Measurements from ENCODE around the gene KPNA6.
"Not testable (repeated sequence)": the region's sequence is repeated elsewhere in the genome, so short reads cannot be mapped to it uniquely, and the experiment has no call there.

KPNA6 gene

DNA sequence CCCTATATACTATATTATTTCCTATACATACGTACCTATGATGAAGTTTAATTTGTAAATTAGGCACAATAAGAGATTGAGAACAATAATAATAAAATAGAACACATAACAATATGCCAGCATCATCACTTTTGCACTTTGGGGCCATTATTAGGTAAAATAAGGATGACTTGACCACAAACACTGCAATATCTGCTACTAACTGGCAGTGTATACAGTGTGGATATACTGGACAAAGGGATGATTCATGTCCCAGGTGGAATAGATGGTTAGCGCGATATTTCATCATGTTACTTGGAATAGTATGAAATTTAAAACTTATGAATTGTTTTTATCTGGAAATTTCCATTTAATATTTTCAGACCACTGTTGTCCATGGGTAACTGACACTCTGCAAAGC is 36.2 kb downstream of the KPNA6 start:
- H3K4me3 Mint-ChIP-seq, result no peak overlapping the region
- no peaks in the 10 kb centered on the region for H3K27me3 Mint-ChIP-seq
- peaks cover 56% of the 10 kb centered on the region for H3K4me1 Mint-ChIP-seq (ENCODE audit: low read depth)
- H3K27ac Mint-ChIP-seq, result no peak overlapping the region
- H3K9me3 Mint-ChIP-seq (ENCODE audit: low read depth), result peaks cover 3% of the 10 kb centered on the region
- peaks cover 12% of the 10 kb centered on the region for H3K36me3 Mint-ChIP-seq

DNA sequence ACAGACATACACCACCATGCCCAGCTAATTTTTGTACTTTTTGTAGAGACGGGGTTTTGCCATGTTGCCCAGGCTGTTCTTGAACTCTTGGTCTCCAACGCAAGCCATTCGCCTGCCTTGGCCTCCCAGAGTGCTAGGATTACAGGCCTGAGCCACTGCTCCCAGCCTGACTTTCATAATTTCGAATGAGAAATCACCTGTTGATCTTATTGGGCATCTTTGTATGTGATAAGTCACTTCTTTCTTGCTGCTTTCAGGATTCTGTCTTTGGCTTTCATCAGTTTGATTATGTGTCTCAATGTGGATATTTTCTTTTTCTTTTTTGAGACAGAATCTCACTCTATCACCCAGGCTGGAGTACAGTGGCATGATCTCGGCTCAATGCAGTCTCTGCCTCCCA is 39.9 kb downstream of the KPNA6 start:
- H3K27me3 Mint-ChIP-seq; H3K36me3 Mint-ChIP-seq; H3K4me3 Mint-ChIP-seq; H3K27ac Mint-ChIP-seq; H3K9me3 Mint-ChIP-seq (ENCODE audit: low read depth): not testable (repeated sequence)
- peaks cover 38% of the 10 kb centered on the region for H3K4me1 Mint-ChIP-seq (ENCODE audit: low read depth)

DNA sequence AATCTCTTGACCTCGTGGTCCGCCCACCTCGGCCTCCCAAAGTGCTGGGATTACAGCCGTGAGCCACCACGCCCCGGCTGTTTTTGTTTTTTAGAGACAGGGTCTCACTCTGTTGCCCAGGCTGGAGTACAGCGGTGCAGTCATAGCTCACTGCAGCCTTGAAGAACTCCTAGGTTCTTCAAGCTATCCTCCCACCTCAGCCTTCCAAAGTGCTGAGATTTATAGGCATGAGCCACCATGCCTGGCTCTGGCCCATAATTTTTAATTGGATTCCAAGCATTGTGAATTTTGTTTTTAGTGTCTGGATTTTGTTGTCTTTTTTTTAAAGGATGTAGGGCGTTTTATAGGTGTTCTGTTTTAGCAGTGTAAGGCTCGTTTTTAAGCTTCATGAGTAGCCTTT is 43.0 kb downstream of the KPNA6 start:
- Mint-ChIP-seq H3K4me1 (ENCODE audit: low read depth) (peaks cover 19% of the 10 kb centered on the region), H3K36me3 (peaks cover 9% of the 10 kb centered on the region), H3K27me3 (no peaks in the 10 kb centered on the region), H3K4me3 (no peak overlapping the region), H3K9me3 (ENCODE audit: low read depth) (peaks cover 4% of the 10 kb centered on the region), H3K27ac (no peak overlapping the region)

DNA sequence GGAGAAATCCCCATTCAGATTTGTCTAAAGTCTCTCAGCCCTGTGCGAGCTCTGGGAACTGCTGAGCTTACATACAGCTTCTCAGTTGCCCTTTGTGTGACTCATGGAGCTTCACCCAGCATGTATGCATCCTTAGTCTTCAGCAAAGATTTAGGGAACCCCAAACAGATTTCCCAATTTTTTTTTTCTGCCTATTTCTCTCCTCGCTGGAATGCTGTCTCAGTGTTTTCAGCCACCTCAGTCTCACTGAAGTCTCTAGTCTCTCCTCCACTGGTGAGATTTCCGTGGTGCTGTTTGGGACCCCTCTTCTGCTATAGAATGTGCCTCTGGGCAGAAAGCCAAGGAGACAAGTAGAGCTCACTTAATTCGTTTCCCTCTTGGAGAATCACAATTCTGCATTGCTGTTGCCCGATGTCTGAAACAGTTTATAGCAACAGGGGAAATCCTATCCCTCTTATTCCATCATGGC is 43.5 kb downstream of the KPNA6 start:
- H3K27me3 Mint-ChIP-seq, result no peaks in the 10 kb centered on the region
- no peak overlapping the region for H3K27ac Mint-ChIP-seq
- peaks cover 13% of the 10 kb centered on the region for H3K36me3 Mint-ChIP-seq
- H3K4me1 Mint-ChIP-seq (ENCODE audit: low read depth), result peaks cover 14% of the 10 kb centered on the region
- H3K9me3 Mint-ChIP-seq (ENCODE audit: low read depth), result peaks cover 4% of the 10 kb centered on the region
- H3K4me3 Mint-ChIP-seq, result no peak overlapping the region

DNA sequence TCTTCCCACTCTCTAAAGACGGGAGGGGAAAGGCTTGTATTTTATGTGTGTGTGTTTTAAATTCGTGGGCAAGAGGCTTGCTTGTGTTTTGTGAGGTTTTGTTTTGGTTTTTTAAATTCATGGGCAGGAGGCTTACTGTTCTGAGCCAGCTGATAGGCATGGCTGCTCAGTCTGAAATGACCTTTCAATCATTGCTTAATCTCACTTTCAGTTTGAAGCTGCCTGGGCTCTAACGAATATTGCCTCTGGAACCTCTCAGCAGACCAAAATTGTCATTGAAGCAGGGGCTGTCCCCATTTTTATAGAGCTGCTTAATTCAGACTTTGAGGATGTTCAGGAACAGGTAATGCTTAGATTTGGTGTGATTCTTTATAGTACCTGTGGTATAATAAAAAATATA is 51.3 kb downstream of the KPNA6 start:
- Mint-ChIP-seq H3K4me3 (no peak overlapping the region), H3K27ac (no peak overlapping the region), H3K36me3 (peaks cover 17% of the 10 kb centered on the region), H3K4me1 (ENCODE audit: low read depth) (peaks cover 1% of the 10 kb centered on the region), H3K27me3 (no peaks in the 10 kb centered on the region), H3K9me3 (ENCODE audit: low read depth) (no peaks in the 10 kb centered on the region)

DNA sequence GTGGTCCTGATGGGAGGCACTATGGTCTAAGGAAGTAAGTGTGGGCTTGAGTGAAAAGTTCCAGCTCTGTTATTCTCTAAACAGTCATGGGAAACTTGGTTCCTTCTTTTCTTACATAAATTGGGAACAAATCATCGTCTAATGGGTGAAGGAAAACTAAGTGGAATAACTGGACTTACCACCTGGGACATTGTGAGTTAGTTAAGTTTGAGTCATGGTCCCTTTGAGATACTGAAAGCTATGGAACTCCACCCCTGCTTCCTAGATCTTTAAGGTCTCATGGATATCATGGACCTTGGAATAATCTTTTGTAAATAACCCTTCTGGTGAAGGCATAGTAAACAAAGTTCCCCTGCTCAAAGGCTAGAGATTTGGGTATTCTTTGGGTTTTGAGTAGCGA is 55.5 kb downstream of the KPNA6 start:
- H3K4me3 Mint-ChIP-seq, result no peak overlapping the region
- no peaks in the 10 kb centered on the region for H3K27me3 Mint-ChIP-seq
- H3K9me3 Mint-ChIP-seq (ENCODE audit: low read depth), result no peaks in the 10 kb centered on the region
- H3K36me3 Mint-ChIP-seq, result peaks cover 13% of the 10 kb centered on the region
- H3K4me1 Mint-ChIP-seq (ENCODE audit: low read depth), result no peaks in the 10 kb centered on the region
- no peak overlapping the region for H3K27ac Mint-ChIP-seq

DNA sequence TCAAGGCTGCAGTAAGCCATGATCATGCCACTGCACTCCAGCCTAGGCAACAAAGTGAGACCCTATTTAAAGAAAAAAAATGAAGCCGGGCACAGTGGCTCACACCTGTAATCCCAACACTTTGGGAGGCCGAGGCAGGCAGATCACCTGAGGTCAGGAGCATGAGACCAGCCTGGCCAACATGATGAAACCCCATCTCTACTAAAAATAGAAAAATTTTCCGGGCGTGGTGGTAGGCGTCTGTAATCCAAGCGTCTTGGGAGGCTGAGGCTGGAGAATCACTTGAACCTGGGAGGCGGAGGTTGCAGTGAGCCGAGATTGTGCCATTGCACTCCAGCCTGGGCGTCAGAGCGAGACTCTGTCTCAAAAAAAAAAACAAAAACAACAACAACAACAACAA is 57.8 kb downstream of the KPNA6 start:
- H3K9me3 Mint-ChIP-seq (ENCODE audit: low read depth); H3K4me3 Mint-ChIP-seq; H3K27ac Mint-ChIP-seq; H3K27me3 Mint-ChIP-seq; H3K4me1 Mint-ChIP-seq (ENCODE audit: low read depth): not testable (repeated sequence)
- peaks cover 10% of the 10 kb centered on the region for H3K36me3 Mint-ChIP-seq

DNA sequence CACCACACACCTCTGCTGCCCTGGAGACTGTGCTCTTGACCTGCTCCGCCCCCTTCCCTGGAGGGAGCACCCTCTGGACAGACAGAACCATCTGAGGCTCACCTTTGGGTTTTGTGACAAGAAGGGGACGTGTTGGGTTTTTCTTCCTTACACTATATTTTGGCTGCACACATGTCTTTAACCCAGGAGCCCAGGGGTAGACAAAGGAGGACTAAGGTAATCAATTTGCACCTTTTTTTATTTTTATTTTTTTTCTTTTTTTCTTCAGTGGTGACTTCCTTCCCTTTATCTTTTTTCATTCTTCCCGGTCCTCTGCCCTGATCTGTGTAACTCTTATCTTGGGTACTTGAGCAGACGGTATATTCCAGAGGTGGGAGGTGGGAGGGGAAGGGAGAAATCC is 63.1 kb downstream of the KPNA6 start:
- Mint-ChIP-seq H3K9me3 (ENCODE audit: low read depth) (no peaks in the 10 kb centered on the region), H3K27ac (no peak overlapping the region), H3K4me3 (no peak overlapping the region), H3K27me3 (no peaks in the 10 kb centered on the region), H3K36me3 (peaks cover 2% of the 10 kb centered on the region), H3K4me1 (ENCODE audit: low read depth) (peaks cover 15% of the 10 kb centered on the region)

DNA sequence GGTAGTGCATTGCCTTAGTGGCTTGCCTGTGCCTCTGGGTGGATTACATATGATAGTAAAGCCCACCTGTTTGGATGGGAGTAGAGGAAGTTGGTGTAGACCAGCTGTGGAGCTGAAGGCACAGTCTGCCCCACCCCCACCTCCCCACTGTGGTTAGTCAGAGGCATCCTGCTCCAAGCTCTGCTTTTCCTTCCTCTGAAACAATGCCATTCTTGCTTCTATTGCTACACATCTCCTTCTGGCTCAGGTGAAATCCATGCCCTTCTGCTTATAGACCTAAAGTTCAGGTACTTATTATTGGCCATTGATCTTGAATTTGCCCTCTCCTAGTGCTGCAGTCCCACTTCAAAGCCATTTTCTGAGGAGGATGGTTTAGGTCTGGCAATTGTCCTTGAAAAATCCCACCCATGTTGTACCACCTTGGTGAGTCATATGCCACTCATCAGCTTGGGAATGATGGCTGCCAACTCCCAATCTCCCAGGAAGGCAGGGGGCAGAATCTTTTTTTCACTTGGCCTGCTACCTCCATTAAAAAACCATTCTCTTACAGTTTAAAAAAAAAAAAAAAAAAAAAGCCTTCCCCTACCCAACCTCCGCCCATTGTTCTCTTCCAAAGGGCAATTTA is 64.9 kb downstream of the KPNA6 start:
- Mint-ChIP-seq H3K27me3 (no peaks in the 10 kb centered on the region), H3K4me1 (ENCODE audit: low read depth) (peaks cover 15% of the 10 kb centered on the region), H3K36me3 (no peaks in the 10 kb centered on the region), H3K27ac (peak overlapping the region; percentile 41), H3K9me3 (ENCODE audit: low read depth) (no peaks in the 10 kb centered on the region), H3K4me3 (no peak overlapping the region)

DNA sequence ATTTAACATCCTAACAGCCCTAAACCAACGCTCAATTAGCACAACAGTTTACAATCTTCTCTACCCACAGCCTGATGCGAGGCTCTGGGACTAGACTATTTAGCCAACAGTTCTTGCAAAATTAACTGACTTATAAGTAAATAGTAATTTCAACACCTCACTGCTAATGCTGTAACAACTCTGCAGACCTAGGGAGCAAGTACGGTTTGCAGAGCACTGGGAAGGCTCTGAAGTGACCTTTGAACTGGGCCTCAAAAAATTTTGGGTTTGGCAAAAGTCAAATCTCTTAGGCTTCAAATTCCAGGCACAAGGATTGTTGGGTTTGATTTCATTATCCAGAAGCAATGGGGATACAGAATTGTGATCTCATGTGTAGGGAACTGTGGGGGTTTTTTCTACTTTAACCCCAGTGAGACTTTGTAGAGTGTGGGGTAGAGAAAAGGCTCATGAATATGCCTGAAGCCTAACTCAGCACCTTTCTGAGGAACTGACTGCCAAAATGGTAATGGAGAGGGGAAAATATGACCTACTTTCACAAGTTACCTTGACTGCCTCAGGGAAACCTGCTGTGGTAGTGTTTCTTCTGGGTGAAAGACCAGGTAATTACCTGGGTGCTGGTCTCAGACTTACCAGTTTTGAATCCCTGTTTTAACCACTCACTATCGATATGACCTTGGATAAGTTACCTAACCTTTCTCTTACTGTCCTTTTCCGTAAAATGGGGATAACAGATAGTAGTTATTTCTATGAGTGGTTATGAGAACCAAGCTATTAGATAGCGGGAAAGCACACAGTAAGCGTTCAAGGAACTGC is 70.7 kb downstream of the KPNA6 start:
- Mint-ChIP-seq H3K27me3 (no peaks in the 10 kb centered on the region), H3K9me3 (ENCODE audit: low read depth) (no peaks in the 10 kb centered on the region), H3K4me1 (ENCODE audit: low read depth) (peaks cover 35% of the 10 kb centered on the region), H3K36me3 (peaks cover 6% of the 10 kb centered on the region), H3K4me3 (peak overlapping the region; percentile 89), H3K27ac (peak overlapping the region; percentile 96)

DNA sequence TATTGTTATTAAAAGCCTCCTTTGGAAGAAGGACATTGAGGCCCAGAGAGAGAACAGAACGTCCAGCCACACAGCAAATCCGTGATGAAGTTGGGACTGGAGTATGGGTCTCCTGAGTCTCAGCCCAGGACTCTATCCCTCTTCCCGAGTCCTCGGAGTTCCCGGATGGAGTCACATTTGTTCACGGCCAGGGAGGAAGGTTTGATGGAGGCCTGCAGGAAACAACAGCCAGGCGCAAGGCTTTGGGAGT is 71.3 kb downstream of the KPNA6 start:
- H3K27me3 Mint-ChIP-seq, result no peaks in the 10 kb centered on the region

DNA sequence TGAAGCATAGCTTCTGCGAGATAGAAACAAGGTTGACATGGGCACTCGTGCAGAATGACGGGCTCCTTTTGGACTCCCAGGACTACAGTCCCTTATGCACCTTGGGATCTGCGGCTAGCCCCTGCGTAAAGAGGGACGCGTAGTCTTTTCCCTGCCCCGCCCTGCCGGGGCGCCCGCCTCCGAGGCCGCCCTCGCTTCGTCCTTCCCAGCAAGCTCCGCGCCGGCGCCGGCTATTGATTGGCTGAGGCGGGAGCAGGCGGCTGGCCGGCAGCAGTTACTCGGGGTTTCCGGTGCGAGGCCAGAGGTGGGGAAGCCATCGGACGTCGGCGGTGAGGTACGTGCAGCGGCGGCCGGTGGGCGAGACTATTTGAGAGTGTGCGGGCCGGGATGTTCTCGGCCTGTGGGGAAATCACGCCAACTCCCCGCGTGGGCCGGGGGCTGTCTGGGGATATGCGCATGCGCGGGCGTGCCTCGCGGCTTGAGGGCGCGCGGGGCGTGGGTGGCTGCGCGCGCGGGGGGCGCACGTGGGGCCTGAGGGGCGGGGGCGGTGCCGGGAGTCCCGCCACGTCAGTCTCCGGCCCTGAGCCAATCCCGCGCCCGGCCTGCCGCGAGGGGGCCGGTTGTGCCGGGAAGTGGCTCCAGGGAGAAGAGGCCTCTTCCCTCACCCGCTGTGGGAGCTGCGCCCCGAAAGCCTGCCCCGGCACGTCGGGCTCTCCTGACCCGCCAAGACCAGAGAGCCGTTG is 71.8 kb downstream of the KPNA6 start, which contains the start of gene TXLNA:
TXLNA (plus strand) TSS at position 233 of the 743 bp plus-strand sequence. CDS start 671 bp downstream, outside the sequence.
- Mint-ChIP-seq H3K27me3 (no peaks in the 10 kb centered on the region), H3K9me3 (ENCODE audit: low read depth) (no peaks in the 10 kb centered on the region), H3K4me1 (ENCODE audit: low read depth) (peaks cover 44% of the 10 kb centered on the region), H3K4me3 (peak within 1 kb of the TSS; percentile 94), H3K27ac (peak within 1 kb of the TSS; percentile 96), H3K36me3 (peaks cover 12% of the 10 kb centered on the region)

More for the DNA sequence above, 71.3 kb downstream of the KPNA6 start:
- peaks cover 39% of the 10 kb centered on the region for H3K4me1 Mint-ChIP-seq (ENCODE audit: low read depth)
- H3K9me3 Mint-ChIP-seq (ENCODE audit: low read depth), result no peaks in the 10 kb centered on the region
- peaks cover 9% of the 10 kb centered on the region for H3K36me3 Mint-ChIP-seq
- H3K27ac Mint-ChIP-seq, result peak overlapping the region; percentile 96
- H3K4me3 Mint-ChIP-seq, result peak overlapping the region; percentile 89

DNA sequence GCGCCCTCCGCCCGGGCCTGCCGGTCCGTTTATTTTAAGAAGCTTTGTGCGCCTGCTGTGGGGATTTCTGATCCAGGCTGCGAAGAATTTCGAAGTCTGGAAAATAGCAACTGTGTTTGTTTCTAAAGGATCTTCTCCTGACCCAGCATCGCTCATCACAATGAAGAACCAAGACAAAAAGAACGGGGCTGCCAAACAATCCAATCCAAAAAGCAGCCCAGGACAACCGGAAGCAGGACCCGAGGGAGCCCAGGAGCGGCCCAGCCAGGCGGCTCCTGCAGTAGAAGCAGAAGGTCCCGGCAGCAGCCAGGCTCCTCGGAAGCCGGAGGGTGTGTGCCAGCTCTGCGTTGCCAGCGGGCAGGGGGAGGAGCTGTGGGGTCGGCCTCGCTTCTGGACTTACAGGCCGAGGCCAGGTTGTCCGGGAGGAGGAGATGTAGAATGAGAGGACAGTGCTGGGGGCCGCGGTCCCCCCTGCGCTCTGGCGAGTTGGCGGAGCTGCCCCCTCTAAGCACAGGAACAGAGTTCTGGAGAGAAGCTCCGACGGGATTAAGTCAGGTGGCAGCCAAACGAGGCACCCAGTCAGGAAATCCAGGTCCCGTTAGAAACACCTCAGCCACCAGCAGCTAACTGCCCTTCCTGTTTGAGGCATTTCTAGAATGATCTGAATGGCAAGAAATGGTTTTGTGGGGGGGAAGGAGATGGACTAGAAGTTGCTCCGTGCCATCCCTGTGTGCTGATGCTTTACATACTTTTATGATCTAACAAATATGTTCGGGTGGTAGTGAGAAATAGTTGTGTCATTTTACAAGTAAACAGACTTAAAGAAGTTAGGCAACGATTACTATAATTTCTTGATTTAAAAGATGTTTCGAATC is 72.6 kb downstream of the KPNA6 start:
- peak overlapping the region; percentile 96 for H3K27ac Mint-ChIP-seq
- peaks cover 17% of the 10 kb centered on the region for H3K36me3 Mint-ChIP-seq
- peak overlapping the region; percentile 94 for H3K4me3 Mint-ChIP-seq
- H3K4me1 Mint-ChIP-seq (ENCODE audit: low read depth), result peaks cover 49% of the 10 kb centered on the region
- no peaks in the 10 kb centered on the region for H3K27me3 Mint-ChIP-seq
- no peaks in the 10 kb centered on the region for H3K9me3 Mint-ChIP-seq (ENCODE audit: low read depth)

DNA sequence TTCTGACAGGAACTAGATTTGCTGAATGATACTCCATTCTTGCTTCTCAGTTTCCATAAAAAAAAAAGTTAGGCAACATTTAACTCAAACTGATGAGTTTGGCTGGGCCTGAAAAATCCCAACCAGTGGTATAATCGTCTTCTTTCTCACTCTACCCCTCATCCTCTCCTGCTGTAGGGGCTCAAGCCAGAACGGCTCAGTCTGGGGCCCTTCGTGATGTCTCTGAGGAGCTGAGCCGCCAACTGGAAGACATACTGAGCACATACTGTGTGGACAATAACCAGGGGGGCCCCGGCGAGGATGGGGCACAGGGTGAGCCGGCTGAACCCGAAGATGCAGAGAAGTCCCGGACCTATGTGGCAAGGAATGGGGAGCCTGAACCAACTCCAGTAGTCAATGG is 73.2 kb downstream of the KPNA6 start:
- H3K9me3 Mint-ChIP-seq (ENCODE audit: low read depth), result no peaks in the 10 kb centered on the region
- H3K27ac Mint-ChIP-seq, result peak overlapping the region; percentile 96
- H3K36me3 Mint-ChIP-seq, result peaks cover 17% of the 10 kb centered on the region
- H3K27me3 Mint-ChIP-seq, result no peaks in the 10 kb centered on the region
- peaks cover 52% of the 10 kb centered on the region for H3K4me1 Mint-ChIP-seq (ENCODE audit: low read depth)
- H3K4me3 Mint-ChIP-seq, result peak overlapping the region; percentile 94

All from activated naive CD8-positive, alpha-beta T cell (primary cell).